Heart right ventricle (tissue), 16 donors: Measurements from ENCODE around the gene PKD1L1. TPM values are rescaled to one million over a fixed set of nuclear protein-coding genes. Genes with fewer than 3 reads are reported as not detected.

Experiments
- ATAC-seq, 8 donors: fragments of 200-7000 bp; cut with Tn5 transposase; one replicate each; pipeline ENCODE4 v1.9.1; 2020; ENCODE audit warnings: mild to moderate bottlenecking in 8 of 8, moderate library complexity in 8 of 8, moderate number of reproducible peaks in 1 of 8
- DNase-seq, 2 donors: peaks; one replicate each; pipeline ENCODE4 v3.0.0-alpha.2; 2020
- H3K27ac ChIP-seq, 10 donors: fragments of 200-600 bp; sonication (generic) in 2 of 10; one replicate each; pipeline versions ENCODE4 v1.5.0 to v1.8.0; 2020 to 2022; ENCODE audit warnings: mild to moderate bottlenecking in 3 of 10
- H3K27me3 ChIP-seq, 7 donors: fragments of 200-600 bp; one replicate each; pipeline ENCODE4 v1.8.0; 2021 to 2022; ENCODE audit warnings: mild to moderate bottlenecking in 2 of 7
- H3K36me3 ChIP-seq, 9 donors: fragments of 200-600 bp; sonication (generic) in 1 of 9; one replicate each; pipeline versions ENCODE4 v1.5.0 to v1.8.0; 2020 to 2022; ENCODE audit warnings: mild to moderate bottlenecking in 2 of 9
- H3K4me1 ChIP-seq, 9 donors: fragments of 200-600 bp; sonication (generic) in 1 of 9; one replicate each; pipeline versions ENCODE4 v1.5.0 to v1.8.0; 2020 to 2022; ENCODE audit warnings: mild to moderate bottlenecking in 4 of 9
- H3K4me3 ChIP-seq, 10 donors: fragments of 200-600 bp; sonication (generic) in 2 of 10; one replicate each; pipeline versions ENCODE4 v1.5.0 to v1.8.0; 2020 to 2022; ENCODE audit warnings: mild to moderate bottlenecking in 7 of 10, moderate library complexity in 2 of 10
- H3K9me3 ChIP-seq, 11 donors: fragments of 200-600 bp in 10 of 11; sonication (generic) in 2 of 11; one replicate each; pipeline versions ENCODE4 v1.5.0 to v1.8.0; 2013 to 2022; ENCODE audit warnings: mild to moderate bottlenecking in 2 of 11, control low read depth in 1 of 11, moderate library complexity in 1 of 11
- CTCF ChIP-seq, 9 donors: fragments of 200-600 bp; sonication (generic) in 2 of 9; IDR thresholded peaks; one replicate each; pipeline versions ENCODE4 v1.5.0 to v1.8.0; 2021 to 2022; ENCODE audit warnings: antibody characterized with exemption in 9 of 9, mild to moderate bottlenecking in 5 of 9, moderate library complexity in 1 of 9
- WGBS, 2 donors: extraction: QIAGEN DNeasy Blood & Tissue Kit; methylation state at CpG; one replicate each; pipeline ENCODE4 v1.1.7; 2013; ENCODE audit warnings: inconsistent platforms in 1 of 2; 5-methylcytosine and 5-hydroxymethylcytosine counted together
- intact Hi-C, 10 donors: fragments of 100-400 bp; cut with DNase I; formaldehyde crosslinking; loops; one replicate each; pipeline versions ENCODE4 v1.11.1 to v1.14.2; 2022
- polyA plus RNA-seq, 2 donors: library from polyadenylated mRNA; stranded (reverse); fragments of 200-250 nt; gene quantifications; one replicate each; pipeline ENCODE4 v1.2.3, GENCODE V29; 2013
- total RNA-seq, 10 donors: library from RNA; stranded (reverse); fragmentation: NEBNext Ultra II Directional in 3 of 10; extraction: Animal tissue kit (Norgen Biotek cat#: 25700) in 3 of 10; gene quantifications; one replicate each; pipeline versions ENCODE4 v1.2.1 to v1.2.4, GENCODE V29; 2021 to 2023
- donor health status: Arrhythmogenic right ventricular cardiomyopathy.
- donor health status: ischemic (EF 13 %, LVEDD 7.1; RV severe dilation, severe dysfunction).
- donor health status: healthy with polysubstance abuse.
- donor health status: DM: no; HTN: yes; CAD: no.
- donor health status: DM: no; HTN: no; CAD: no.
- donor health status: ischemic (EF 25% LVEDD 6.9; RV normal size, moderate dysfunction).
- donor health status: ischemic (EF 25% LVEDD 5.7; RV mildly dilated, moderate dysfunction).
- donor health status: healthy.
- donor health status: DM: yes; HTN: yes; CAD: no.
- donor health status: Ischemic cardiomyopathy.
- donor health status: ischemic (EF 35%, LVEDD 5.7; RV mildly dilated, moderate dysfunction).
- donor health status: nonischemic (EF 11% LVEDD 7.7; RV severe dilation, severe dysfunction).
- donor health status: DM: yes; HTN: yes; CAD: no.
- donor health status: PGD.
- donor health status: ischemic (EF 29% LVEDD 5.4; RV normal size, mild dysfunction).
- donor health status: nonischemic (EF 23%, LVEDD 6.1; RV moderate dilation, normal function).

PKD1L1 gene
- total and polyA plus RNA-seq, 12 donors = 1.5 to 4.7 (median 2.4) TPM

- TF ChIP-seq CTCF (IDR thresholded peaks at IDR 0.05) = no peak
- H3K9me3 ChIP-seq = no peaks in the 10 kb centered on the region
- no peak for DNase-seq
- H3K4me3 ChIP-seq = no peak overlapping the region
- intact Hi-C loops = no loop called here
- no peaks in the 10 kb centered on the region for H3K27me3 ChIP-seq
- no peaks in the 10 kb centered on the region for H3K36me3 ChIP-seq
- ATAC-seq = no peak
- H3K4me1 ChIP-seq = peaks cover 0 to 3% (median 0%) of the 10 kb centered on the region in 9 donors
- no peak overlapping the region for H3K27ac ChIP-seq
- 75 to 76% methylated on average over 5 of the region's 5 CpGs for WGBS, 2 donors
These were observed 176.3 kb downstream of the PKD1L1 start for GRCh38 chr7:47771990-47772360.

- DNase-seq (no peak), ATAC-seq (peak in 3 of 8 donors; percentile 42 to 70 (median 61))
- Histone ChIP-seq H3K4me1 (peaks cover 0 to 3% (median 0%) of the 10 kb centered on the region in 9 donors), H3K36me3 (no peaks in the 10 kb centered on the region), H3K27ac (no peak overlapping the region), H3K27me3 (no peaks in the 10 kb centered on the region), H3K9me3 (no peaks in the 10 kb centered on the region), H3K4me3 (no peak overlapping the region)
- WGBS, 2 donors = 77 to 78% methylated on average over 5 of the region's 5 CpGs
- intact Hi-C loops = no loop called here
- TF ChIP-seq CTCF (IDR thresholded peaks at IDR 0.05) = no peak
These were observed 176.8 kb downstream of the PKD1L1 start for GRCh38 chr7:47771336-47771989.

- intact Hi-C loops = no loop called here
- DNase-seq = no peak
- Histone ChIP-seq H3K4me3 (no peak overlapping the region), H3K27ac (no peak overlapping the region), H3K36me3 (no peaks in the 10 kb centered on the region), H3K4me1 (no peaks in the 10 kb centered on the region), H3K9me3 (no peaks in the 10 kb centered on the region), H3K27me3 (no peaks in the 10 kb centered on the region)
- TF ChIP-seq CTCF (IDR thresholded peaks at IDR 0.05) = no peak
- WGBS, 2 donors = 78 to 81% methylated on average over 7 of the region's 7 CpGs
- no peak for ATAC-seq
These were observed 182.1 kb downstream of the PKD1L1 start for GRCh38 chr7:47766126-47766525.

DNA sequence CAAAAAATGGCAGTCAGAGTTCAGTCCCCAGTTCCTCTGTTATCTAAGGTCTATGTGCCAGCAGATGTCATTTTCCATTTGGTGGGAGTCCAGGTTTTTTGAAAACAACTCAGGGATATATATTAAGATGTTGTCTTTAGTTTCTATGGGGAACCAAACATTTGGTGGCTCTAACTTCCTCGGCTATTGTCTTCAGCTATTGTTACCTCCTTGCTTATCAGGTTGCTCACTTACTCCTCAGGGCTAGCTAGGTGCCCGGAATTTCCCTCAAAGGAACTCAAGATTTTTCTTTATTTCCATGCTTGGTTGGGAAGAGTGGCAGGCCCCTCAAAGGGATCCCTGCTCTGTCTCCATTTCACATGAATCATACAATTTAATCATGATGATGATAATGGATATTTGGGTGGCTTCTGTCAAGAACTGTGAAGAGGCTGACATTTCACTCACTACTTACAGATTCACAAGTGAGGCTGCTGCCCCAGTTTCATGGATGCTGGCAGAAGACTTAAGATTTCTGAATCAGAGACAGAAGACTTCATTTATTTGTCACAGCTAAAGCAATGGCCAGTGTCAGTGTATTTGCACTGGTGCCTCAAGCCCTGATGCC lies 182.8 kb downstream of the PKD1L1 start:
- no peaks in the 10 kb centered on the region for H3K36me3 ChIP-seq
- no peaks in the 10 kb centered on the region for H3K27me3 ChIP-seq
- no peaks in the 10 kb centered on the region for H3K9me3 ChIP-seq
- no peak overlapping the region for H3K4me3 ChIP-seq
- 79 to 83% methylated on average over 2 of the region's 2 CpGs for WGBS, 2 donors
- peaks cover 0 to 3% (median 0%) of the 10 kb centered on the region in 9 donors for H3K4me1 ChIP-seq
- ATAC-seq = no peak
- no peak overlapping the region for H3K27ac ChIP-seq
- no peak for DNase-seq
- intact Hi-C loops = no loop called here
- no peak for TF ChIP-seq CTCF (IDR thresholded peaks at IDR 0.05)
